Measurements from ENCODE around the gene NOL12.
A peak's percentile ranks its signal among the peaks of the same experiment; 100 is the strongest.

Gene NOL12

GRCh38 chr22:37677493-37677974 lies 8.6 kb upstream of the NOL12 start:
- H3K27ac Mint-ChIP-seq: no peak overlapping the region
- H3K27me3 Mint-ChIP-seq (ENCODE audit: low read depth, poor library complexity): peaks cover 9% of the 10 kb centered on the region
- H3K4me3 Mint-ChIP-seq: peak overlapping the region; percentile 81
- H3K4me1 Mint-ChIP-seq: peaks cover 44% of the 10 kb centered on the region
- no peak for DNase-seq
- TF ChIP-seq CTCF (IDR thresholded peaks at IDR 0.05): no peak
- H3K36me3 Mint-ChIP-seq (ENCODE audit: low read depth): no peaks in the 10 kb centered on the region
- H3K9me3 Mint-ChIP-seq: no peaks in the 10 kb centered on the region

GRCh38 chr22:37678372-37678771 lies 7.8 kb upstream of the NOL12 start:
- Mint-ChIP-seq H3K27me3 (ENCODE audit: low read depth, poor library complexity) (peaks cover 9% of the 10 kb centered on the region), H3K36me3 (ENCODE audit: low read depth) (no peaks in the 10 kb centered on the region), H3K4me1 (peaks cover 44% of the 10 kb centered on the region), H3K9me3 (no peaks in the 10 kb centered on the region), H3K27ac (no peak overlapping the region), H3K4me3 (no peak overlapping the region)
- TF ChIP-seq CTCF (IDR thresholded peaks at IDR 0.05): no peak
- DNase-seq: peak; percentile 51

GRCh38 chr22:37679670-37680069 lies 6.5 kb upstream of the NOL12 start:
- no peak overlapping the region for H3K27ac Mint-ChIP-seq
- H3K27me3 Mint-ChIP-seq (ENCODE audit: low read depth, poor library complexity): peaks cover 9% of the 10 kb centered on the region
- no peak for DNase-seq

GRCh38 chr22:37680191-37680851 lies 5.8 kb upstream of the NOL12 start:
- Mint-ChIP-seq H3K27me3 (ENCODE audit: low read depth, poor library complexity) (peaks cover 9% of the 10 kb centered on the region), H3K9me3 (no peaks in the 10 kb centered on the region), H3K36me3 (ENCODE audit: low read depth) (no peaks in the 10 kb centered on the region), H3K4me3 (no peak overlapping the region), H3K27ac (no peak overlapping the region), H3K4me1 (peaks cover 40% of the 10 kb centered on the region)
- no peak for TF ChIP-seq CTCF (IDR thresholded peaks at IDR 0.05)
- no peak for DNase-seq

More at GRCh38 chr22:37679670-37680069, 6.5 kb upstream of the NOL12 start:
- H3K4me3 Mint-ChIP-seq: no peak overlapping the region
- H3K4me1 Mint-ChIP-seq: peaks cover 44% of the 10 kb centered on the region
- no peaks in the 10 kb centered on the region for H3K9me3 Mint-ChIP-seq
- no peak for TF ChIP-seq CTCF (IDR thresholded peaks at IDR 0.05)
- no peaks in the 10 kb centered on the region for H3K36me3 Mint-ChIP-seq (ENCODE audit: low read depth)

- Mint-ChIP-seq H3K4me1 (peaks cover 38% of the 10 kb centered on the region), H3K9me3 (no peaks in the 10 kb centered on the region), H3K36me3 (ENCODE audit: low read depth) (no peaks in the 10 kb centered on the region), H3K27ac (no peak overlapping the region), H3K4me3 (no peak overlapping the region), H3K27me3 (ENCODE audit: low read depth, poor library complexity) (peaks cover 9% of the 10 kb centered on the region)
- TF ChIP-seq CTCF (IDR thresholded peaks at IDR 0.05): no peak
- no peak for DNase-seq
Measured at GRCh38 chr22:37681001-37681424, 5.1 kb upstream of the NOL12 start.

- H3K27ac Mint-ChIP-seq: no peak overlapping the region
Measured at GRCh38 chr22:37681556-37682049, 4.5 kb upstream of the NOL12 start.

More at GRCh38 chr22:37681556-37682049, 4.5 kb upstream of the NOL12 start:
- Mint-ChIP-seq H3K27me3 (ENCODE audit: low read depth, poor library complexity) (peaks cover 9% of the 10 kb centered on the region), H3K36me3 (ENCODE audit: low read depth) (no peaks in the 10 kb centered on the region), H3K9me3 (no peaks in the 10 kb centered on the region), H3K4me1 (peaks cover 37% of the 10 kb centered on the region), H3K4me3 (no peak overlapping the region)
- DNase-seq: peak; percentile 68
- TF ChIP-seq CTCF (IDR thresholded peaks at IDR 0.05): peak; percentile 73

Measured in nephron progenitor cell (in vitro differentiated cells).